Breast epithelium (tissue), 4 donors: ENCODE data around the gene ELANE. TPM values are rescaled to one million over a fixed set of nuclear protein-coding genes. Genes with fewer than 3 reads are reported as not detected.
A peak's percentile ranks its signal among the peaks of the same experiment; 100 is the strongest.
"Not testable (repeated sequence)": the region's sequence is repeated elsewhere in the genome, so short reads cannot be mapped to it uniquely, and the experiment has no call there.

Experiments used
- DNase-seq, 2 donors: peaks; one replicate each; pipeline ENCODE4 v3.0.0-alpha.2; 2019; ENCODE audit warnings: low spot score in 2 of 2
- H3K27ac ChIP-seq, 2 donors: fragments of 200-600 bp; sonication (generic) in 1 of 2; one replicate each; pipeline ENCODE4 v1.5.1; 2016 to 2019; ENCODE audit warnings: mild to moderate bottlenecking in 1 of 2
- H3K27me3 ChIP-seq, 2 donors: fragments of 200-600 bp; sonication (generic) in 1 of 2; one replicate each; pipeline versions ENCODE4 v1.5.1 to v1.6.0; 2017 to 2019; ENCODE audit warnings: control low read depth in 1 of 2, mild to moderate bottlenecking in 1 of 2
- H3K36me3 ChIP-seq: fragments of 200-600 bp; one replicate; pipeline ENCODE4 v1.5.1; 2019
- H3K4me1 ChIP-seq, 2 donors: fragments of 200-600 bp; sonication (generic); one replicate each; pipeline ENCODE4 v1.5.1; 2016 to 2019; ENCODE audit warnings: control low read depth in 1 of 2
- H3K4me3 ChIP-seq, 3 donors: fragments of 200-600 bp; sonication (generic); 1 replicate in 2 of 3; 2 replicates in 1 of 3; pipeline ENCODE4 v1.5.1; 2016 to 2019; ENCODE audit warnings: mild to moderate bottlenecking in 3 of 3, moderate library complexity in 2 of 3
- H3K9me3 ChIP-seq, 2 donors: fragments of 200-600 bp; sonication (generic) in 1 of 2; one replicate each; pipeline ENCODE4 v1.5.1; 2016 to 2019; ENCODE audit warnings: control low read depth in 1 of 2
- POLR2A ChIP-seq: fragments of 450-650 bp; IDR thresholded peaks from one replicate; pipeline ENCODE4 v1.6.1; 2016; ENCODE audit warnings: antibody characterized with exemption, mild to moderate bottlenecking, moderate library complexity
- POLR2AphosphoS5 ChIP-seq, 3 donors: sonication (generic); formaldehyde crosslinking; IDR thresholded peaks; one replicate each; pipeline ENCODE4 v1.6.1; 2017; ENCODE audit warnings: antibody characterized with exemption in 3 of 3
- intact Hi-C: fragments of 100-400 bp; cut with DNase I; formaldehyde crosslinking; loops from one replicate; pipeline ENCODE4 v1.15.1; 2023; ENCODE audit warnings: low total_unique reads
- total RNA-seq, 3 donors: library from RNA; depleted of rRNA; stranded (reverse); fragments of >200 nt; gene quantifications; one replicate each; pipeline ENCODE4 v1.1.0, GENCODE V29; 2016
- TF ChIP-seq, protein P1 (sequence below), 3 donors: fragments of 450-650 bp; IDR thresholded peaks; one replicate each; pipeline ENCODE4 v1.5.1; 2016 to 2017; ENCODE audit warnings: antibody characterized with exemption in 3 of 3, mild to moderate bottlenecking in 3 of 3, moderate library complexity in 3 of 3

ELANE gene
- total RNA-seq, 3 donors from 2014 or later = 0.98 to 5.0 (median 1.0) TPM

- TF ChIP-seq, protein P1, sequence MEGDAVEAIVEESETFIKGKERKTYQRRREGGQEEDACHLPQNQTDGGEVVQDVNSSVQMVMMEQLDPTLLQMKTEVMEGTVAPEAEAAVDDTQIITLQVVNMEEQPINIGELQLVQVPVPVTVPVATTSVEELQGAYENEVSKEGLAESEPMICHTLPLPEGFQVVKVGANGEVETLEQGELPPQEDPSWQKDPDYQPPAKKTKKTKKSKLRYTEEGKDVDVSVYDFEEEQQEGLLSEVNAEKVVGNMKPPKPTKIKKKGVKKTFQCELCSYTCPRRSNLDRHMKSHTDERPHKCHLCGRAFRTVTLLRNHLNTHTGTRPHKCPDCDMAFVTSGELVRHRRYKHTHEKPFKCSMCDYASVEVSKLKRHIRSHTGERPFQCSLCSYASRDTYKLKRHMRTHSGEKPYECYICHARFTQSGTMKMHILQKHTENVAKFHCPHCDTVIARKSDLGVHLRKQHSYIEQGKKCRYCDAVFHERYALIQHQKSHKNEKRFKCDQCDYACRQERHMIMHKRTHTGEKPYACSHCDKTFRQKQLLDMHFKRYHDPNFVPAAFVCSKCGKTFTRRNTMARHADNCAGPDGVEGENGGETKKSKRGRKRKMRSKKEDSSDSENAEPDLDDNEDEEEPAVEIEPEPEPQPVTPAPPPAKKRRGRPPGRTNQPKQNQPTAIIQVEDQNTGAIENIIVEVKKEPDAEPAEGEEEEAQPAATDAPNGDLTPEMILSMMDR (IDR thresholded peaks at IDR 0.05) = no peak
- TF ChIP-seq POLR2AphosphoS5 (IDR thresholded peaks at IDR 0.05) (no peak), POLR2A (no peak)
- H3K27me3 ChIP-seq = peaks cover 8 to 26% of the 10 kb centered on the region in 2 donors
- H3K4me1 ChIP-seq = peaks cover 6 to 8% of the 10 kb centered on the region in 2 donors
- intact Hi-C loops = no loop called here
- DNase-seq = no peak
- no peaks in the 10 kb centered on the region for H3K9me3 ChIP-seq
- no peaks in the 10 kb centered on the region for H3K36me3 ChIP-seq
- H3K4me3 ChIP-seq = no peak within 1 kb of the TSS
- H3K27ac ChIP-seq = no peak within 1 kb of the TSS
Observed at GRCh38 chr19:840519-841206, 11.4 kb upstream of the ELANE start, which contains the start of gene PRTN3. Gene PRTN3 (plus strand): TSS chr19:840999. CDS start chr19:841009, 10 bp downstream.

GRCh38 chr19:842802-843179 lies 9.3 kb upstream of the ELANE start:
- H3K4me3 ChIP-seq, H3K9me3 ChIP-seq, H3K4me1 ChIP-seq, intact Hi-C loops, H3K36me3 ChIP-seq, H3K27ac ChIP-seq, DNase-seq: not testable (repeated sequence)
- peaks cover 4 to 25% of the 10 kb centered on the region in 2 donors for H3K27me3 ChIP-seq

DNA sequence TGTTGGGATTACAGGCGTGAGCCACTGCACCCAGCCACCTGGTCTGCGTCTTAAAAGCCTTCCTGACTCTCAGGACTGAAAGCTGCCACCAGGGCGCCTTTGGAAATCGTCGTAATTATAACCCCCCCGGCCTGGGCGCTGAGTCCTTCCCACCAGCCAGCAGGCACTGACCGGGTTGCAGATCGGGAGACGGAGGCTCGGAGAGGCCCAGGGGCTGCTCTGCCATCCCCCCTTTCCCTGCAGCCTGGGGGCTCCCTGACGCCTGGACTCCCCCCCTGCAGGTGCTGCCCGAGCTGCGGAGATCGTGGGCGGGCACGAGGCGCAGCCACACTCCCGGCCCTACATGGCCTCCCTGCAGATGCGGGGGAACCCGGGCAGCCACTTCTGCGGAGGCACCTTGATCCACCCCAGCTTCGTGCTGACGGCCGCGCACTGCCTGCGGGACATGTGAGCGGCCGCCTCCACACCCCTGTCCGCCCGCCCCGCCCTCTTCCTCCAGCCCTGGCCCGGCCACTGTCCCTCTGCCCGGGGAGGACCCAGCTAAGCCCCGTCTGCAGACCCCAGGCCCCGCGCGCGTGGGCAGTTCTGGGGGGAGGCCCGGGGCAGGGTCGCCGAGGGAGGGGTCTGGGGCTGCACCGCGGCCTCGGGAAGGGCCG lies 8.8 kb upstream of the ELANE start:
- Histone ChIP-seq H3K36me3 (no peaks in the 10 kb centered on the region), H3K4me1 (peaks cover 6 to 8% of the 10 kb centered on the region in 2 donors), H3K4me3 (peak overlapping the region; percentile 16 to 64 (median 43)), H3K27ac (no peak overlapping the region), H3K27me3 (peaks cover 4 to 25% of the 10 kb centered on the region in 2 donors), H3K9me3 (no peaks in the 10 kb centered on the region)
- intact Hi-C loops = no loop called here
- TF ChIP-seq POLR2AphosphoS5 (IDR thresholded peaks at IDR 0.05) (no peak), POLR2A (no peak)
- TF ChIP-seq, protein P1 (IDR thresholded peaks at IDR 0.05) = peak in 1 of 3 donors; percentile 32
- DNase-seq = no peak

DNA sequence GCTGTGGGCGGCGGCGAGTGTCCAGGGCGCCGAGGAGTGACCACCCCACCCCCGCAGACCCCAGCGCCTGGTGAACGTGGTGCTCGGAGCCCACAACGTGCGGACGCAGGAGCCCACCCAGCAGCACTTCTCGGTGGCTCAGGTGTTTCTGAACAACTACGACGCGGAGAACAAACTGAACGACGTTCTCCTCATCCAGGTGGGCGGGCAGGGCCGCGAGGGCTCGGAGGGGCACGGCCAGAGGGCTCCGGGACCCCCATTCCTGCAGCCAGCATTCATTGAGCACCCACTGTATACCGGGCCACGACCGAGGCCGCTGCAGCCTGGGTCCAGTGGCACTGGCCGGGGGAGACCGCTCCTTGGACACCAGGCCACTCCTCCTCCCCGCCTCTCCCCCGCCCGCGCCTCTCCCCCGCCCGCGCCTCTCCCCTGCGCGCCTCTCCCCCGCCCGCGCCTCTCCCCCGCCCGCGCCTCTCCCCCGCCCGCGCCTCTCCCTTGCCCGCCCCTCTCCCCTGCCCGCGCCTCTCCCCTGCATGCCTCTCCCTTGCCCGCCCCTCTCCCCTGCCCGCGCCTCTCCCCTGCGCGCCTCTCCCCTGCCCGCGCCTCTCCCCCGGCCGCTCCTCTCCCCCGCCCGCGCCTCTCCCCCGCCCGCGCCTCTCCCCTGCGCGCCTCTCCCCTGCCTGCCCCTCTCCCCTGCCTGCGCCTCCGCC lies 8.1 kb upstream of the ELANE start:
- intact Hi-C loops = no loop called here
- Histone ChIP-seq H3K4me3 (peak overlapping the region; percentile 16 to 64 (median 43)), H3K36me3 (no peaks in the 10 kb centered on the region), H3K27ac (no peak overlapping the region), H3K27me3 (peaks cover 4 to 23% of the 10 kb centered on the region in 2 donors), H3K4me1 (peaks cover 6 to 8% of the 10 kb centered on the region in 2 donors), H3K9me3 (no peaks in the 10 kb centered on the region)
- TF ChIP-seq, protein P1 (IDR thresholded peaks at IDR 0.05) = no peak
- TF ChIP-seq POLR2AphosphoS5 (IDR thresholded peaks at IDR 0.05) (no peak), POLR2A (no peak)
- DNase-seq = no peak

- Histone ChIP-seq H3K4me1 (peaks cover 6 to 8% of the 10 kb centered on the region in 2 donors), H3K4me3 (no peak overlapping the region), H3K27me3 (peaks cover 4 to 20% of the 10 kb centered on the region in 2 donors), H3K27ac (no peak overlapping the region), H3K36me3 (no peaks in the 10 kb centered on the region), H3K9me3 (no peaks in the 10 kb centered on the region)
- intact Hi-C loops = no loop called here
- no peak for DNase-seq
- no peak for TF ChIP-seq POLR2A
- TF ChIP-seq, protein P1 (IDR thresholded peaks at IDR 0.05) = no peak
- no peak for TF ChIP-seq POLR2AphosphoS5 (IDR thresholded peaks at IDR 0.05)
Observed at GRCh38 chr19:844546-844971, 7.5 kb upstream of the ELANE start.
